ENCODE data around the gene ITGA3.

- TF ChIP-seq EP300 (IDR thresholded peaks at IDR 0.05) (no peak), POLR2A (IDR thresholded peaks at IDR 0.05) (no peak)
These were observed 53.3 kb downstream of the ITGA3 start for GRCh38 chr17:50109207-50109606.
